ENCODE results near the gene MAP1LC3A.

The MAP1LC3A gene

GRCh38 chr20:34549929-34550305 is 8.6 kb upstream of the MAP1LC3A start:
- no peak for DNase-seq

- no peak for DNase-seq
Measured at GRCh38 chr20:34552569-34552968, 5.9 kb upstream of the MAP1LC3A start.

DNA sequence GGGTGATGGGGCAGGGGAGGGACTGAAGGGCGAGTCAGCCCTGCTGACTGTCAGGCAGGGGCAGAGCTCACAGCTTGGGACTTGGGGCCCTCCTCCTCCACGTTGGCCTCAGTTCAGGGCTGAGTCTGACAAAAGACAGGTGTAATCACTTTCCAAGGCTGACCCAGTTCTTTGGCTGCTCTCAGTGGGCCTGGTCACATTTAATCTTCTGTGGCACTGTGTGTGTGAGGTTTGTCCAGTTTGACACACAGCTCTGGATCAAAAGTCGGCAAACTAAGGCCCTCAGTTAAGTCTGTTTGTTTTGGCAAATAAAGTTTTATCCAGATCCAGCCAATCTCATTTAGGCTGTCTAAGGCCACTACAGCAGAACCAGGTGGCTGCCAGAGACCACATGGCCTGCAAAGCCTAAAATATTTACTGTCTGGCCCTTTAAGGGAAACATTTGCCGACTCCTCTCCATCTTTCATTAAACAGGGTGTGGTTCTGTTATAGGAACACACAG is 5.1 kb upstream of the MAP1LC3A start:
- no peak for DNase-seq

GRCh38 chr20:34557936-34558319 is 590 bp upstream of the MAP1LC3A start:
- no peak for DNase-seq

DNA sequence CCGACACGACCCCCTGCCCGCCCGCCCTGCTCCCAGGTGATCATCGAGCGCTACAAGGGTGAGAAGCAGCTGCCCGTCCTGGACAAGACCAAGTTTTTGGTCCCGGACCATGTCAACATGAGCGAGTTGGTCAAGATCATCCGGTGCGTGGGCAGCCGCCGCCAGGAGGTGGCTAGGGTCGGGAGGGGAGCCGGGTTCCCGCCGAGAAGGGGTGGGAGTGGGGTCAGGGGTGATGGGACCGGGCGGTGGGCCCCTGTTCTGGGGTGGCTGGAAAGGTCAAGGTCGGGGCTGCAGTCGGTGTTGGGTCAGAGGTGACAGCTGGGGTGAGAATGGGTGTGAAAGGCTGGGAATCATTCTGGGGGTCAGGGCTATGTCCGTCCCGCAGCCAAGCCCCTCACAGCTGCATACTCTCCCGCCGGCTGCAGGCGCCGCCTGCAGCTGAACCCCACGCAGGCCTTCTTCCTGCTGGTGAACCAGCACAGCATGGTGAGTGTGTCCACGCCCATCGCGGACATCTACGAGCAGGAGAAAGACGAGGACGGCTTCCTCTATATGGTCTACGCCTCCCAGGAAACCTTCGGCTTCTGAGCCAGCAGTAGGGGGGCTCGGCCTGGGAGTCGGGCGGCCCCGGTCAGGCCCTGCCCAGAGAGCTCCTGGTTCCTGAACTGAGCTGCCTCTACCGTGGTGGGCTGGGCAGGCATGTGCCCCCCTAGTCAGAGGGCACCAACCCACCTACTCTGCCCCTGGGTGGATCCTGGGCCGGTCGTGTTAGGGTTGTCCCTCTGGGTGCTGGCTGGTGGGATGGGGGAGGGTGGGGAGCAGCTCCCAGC is 1.0 kb downstream of the MAP1LC3A start:
- DNase-seq, result peak in 4 of 6 experiments; percentile 13 to 23 (median 20)

- no peak for DNase-seq
Measured at GRCh38 chr20:34560141-34560523, 1.6 kb downstream of the MAP1LC3A start.

DNA sequence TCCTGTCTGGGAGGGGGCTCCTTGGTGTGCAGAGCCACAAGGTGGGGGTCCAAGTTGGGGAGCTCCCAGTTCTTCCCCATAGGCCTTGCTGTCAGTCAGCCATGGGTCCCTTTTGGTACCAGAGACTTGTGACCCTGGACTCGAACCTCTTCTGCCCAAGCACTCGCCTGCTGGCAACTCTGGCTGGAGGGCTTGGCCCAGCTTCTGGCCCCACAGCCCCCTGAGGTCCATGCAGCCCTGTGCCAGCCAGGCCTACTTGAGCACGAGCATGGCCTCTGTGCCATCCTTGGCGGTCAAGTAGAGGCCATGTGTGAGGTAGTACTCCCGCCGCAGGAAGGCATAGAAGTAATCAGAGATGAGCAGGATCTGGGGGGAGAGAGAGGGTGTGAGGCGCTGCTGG is 2.1 kb downstream of the MAP1LC3A start:
- peak in 1 of 6 experiments; percentile 15 for DNase-seq

DNA sequence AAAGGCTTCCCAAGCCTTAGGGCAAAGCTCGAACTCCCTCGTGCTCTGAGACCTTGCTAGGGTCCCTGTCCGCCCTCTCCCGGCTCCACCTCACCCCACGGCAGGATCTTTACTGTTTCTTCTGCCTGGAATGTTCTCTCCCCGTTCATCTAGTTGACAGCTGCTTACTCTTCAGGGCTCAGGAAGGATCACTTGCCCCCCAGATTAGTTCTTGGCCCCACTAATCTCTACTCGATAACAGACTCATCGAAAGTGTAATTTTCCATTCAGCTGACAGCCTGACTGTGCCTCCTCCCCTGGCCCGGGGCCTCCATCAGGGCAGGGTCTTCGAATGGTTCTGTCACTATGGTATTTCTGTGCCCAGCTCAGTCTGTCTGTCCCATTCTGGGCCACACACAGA is 3.1 kb downstream of the MAP1LC3A start:
- no peak for DNase-seq

- no peak for DNase-seq
Measured at GRCh38 chr20:34562641-34563040, 4.1 kb downstream of the MAP1LC3A start.

DNA sequence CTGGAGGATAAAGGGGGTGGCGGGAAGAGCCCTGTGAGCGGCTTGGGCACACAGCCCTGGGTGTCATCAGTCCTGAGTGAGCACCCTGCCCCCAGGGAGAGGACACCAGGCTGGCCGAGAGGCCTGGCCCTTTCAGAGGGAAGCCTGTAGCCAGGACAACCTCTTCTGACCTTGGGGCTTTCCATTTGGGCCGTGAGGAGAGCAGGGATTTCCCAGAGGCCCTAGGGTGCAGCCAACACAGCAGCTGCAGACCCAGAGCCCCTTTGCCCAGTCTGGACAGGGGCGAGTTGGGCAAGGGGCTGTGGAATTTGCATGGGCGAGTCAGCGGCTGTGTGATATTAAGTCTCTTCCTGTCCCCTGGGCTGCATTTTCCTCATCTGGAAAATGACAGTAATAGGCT is 6.3 kb downstream of the MAP1LC3A start:
- DNase-seq, result no peak

DNA sequence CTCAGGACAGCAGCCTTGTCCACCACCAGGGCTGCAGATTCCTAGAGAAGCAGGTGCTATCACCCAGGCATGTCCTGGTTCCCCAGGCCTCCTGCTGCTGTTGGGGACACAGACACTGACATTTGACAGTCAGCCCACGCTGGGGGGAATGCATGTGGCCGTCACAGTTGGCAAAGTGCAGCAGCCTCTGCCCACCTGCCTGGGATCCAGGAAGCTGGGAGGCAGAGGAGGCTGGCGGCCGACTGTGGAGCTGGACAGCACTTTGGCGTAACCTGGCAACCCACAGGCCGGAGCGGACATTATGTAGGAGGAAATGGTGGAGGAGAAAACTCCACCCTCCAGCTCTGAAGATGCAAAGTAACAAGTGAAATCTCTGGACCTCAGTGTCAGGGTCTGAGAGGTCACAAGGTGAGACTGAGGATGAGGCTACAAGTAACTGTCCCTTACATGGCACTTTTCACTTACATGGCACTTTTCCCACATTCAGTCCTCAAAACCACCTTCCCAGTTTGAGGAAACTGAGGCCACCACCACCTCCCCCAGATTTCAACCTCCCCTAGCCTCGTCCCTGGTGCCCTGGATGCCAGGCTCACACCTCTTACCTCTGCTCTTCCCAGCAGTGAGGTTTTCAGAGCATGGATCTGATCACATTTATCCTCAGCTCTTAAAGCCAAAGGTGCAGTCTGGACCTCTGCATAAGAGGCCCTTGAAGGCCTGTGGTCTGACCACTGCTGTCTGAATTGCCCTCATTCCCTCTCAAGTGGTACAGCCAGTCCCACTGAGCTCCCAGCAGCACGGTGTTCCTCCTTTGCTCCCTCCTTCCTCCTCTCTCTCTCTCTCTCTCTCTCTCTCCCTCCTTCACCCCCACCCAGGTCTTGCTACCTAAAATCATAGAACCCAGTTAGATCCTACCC is 8.7 kb downstream of the MAP1LC3A start:
- DNase-seq, result no peak

DNA sequence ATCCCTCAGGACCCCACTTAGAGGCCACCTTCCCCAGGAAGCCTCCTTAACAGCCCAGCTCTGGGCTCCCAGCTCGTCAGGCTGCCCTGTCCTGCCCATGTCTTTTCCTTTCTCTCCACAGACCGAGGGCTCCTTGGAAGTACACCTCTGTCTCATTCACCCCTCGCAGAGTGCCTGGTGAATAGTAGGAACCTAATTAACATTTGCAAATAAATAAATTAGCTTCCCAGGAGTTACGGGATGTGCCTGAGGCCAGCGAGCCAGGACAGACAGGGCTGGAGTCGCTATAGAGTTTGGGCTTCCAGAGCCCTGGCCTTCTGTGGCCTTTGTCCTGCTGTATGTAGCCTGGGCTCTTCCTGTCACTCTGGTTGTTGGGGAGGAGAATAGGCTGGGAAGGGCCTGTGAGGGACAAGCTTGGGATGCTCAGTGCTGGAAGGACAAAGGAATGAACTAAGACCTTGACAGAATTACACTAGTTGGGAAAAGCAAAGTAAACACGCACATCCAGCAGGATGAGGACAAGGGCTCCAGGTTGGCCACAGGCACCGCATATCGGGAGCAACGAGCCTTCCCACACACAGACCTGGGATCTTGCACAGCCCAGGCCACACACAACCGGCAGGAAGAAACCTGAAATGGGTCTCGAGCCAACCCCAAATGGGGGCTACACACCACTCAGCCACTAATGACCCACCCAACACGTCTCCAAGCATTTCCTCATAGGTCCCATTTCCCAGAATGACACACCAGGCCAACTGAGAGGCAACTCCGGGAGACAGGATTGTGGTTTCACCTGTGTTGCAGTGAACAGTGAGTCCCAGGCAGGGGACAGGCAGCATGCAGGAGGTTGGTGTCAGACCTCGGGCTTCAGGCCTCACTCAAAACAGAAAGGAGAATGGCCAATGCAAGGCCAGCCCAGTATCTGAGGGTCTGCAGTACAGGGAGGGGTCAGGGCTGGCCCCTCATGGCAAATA is 9.7 kb downstream of the MAP1LC3A start:
- no peak for DNase-seq

DNA sequence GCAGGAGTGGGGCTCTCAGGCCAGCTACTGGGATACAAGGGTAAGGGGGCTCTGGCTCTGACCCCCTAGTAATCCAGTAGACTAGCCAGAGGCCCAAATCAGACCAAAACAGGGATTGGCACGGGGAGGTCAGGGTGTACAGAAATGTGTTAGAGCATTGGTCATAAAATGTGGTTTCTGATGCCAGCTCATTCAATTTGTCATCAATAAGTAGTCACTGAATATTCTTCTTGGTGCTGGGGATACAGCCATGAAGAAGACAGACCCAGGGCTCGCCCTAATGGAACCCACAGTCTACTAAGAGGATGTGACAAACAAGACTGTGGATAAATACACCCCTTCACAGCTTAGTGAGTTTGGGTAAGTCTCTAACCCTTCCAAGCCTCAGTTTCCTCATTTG is 11.1 kb downstream of the MAP1LC3A start:
- DNase-seq, result no peak

- DNase-seq, result no peak
Measured at GRCh38 chr20:34570859-34571306, 12.4 kb downstream of the MAP1LC3A start.

DNA sequence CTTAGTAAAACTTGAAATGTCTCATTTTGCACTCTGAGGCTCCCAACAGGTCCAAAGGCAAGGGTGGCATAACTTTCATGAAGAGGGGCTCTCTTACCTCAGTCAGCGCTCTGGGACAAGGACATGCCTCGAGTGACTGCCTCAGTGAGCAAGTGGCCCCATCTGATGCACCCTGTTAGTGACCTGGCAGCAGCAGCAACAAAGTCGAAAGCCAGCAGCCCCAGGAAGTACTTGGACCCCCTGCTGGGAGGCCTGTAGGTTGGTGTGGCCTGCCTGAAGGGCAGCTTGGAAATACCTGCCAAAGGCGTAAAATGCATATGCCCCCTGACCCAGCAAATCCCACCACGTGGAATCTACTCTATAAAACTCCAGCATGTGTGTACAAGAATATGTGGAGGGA is 13.2 kb downstream of the MAP1LC3A start:
- no peak for DNase-seq

GRCh38 chr20:34573541-34574300 is 15.2 kb downstream of the MAP1LC3A start:
- no peak for DNase-seq

- DNase-seq, result no peak
Measured at GRCh38 chr20:34574426-34574825, 15.9 kb downstream of the MAP1LC3A start.

GRCh38 chr20:34574861-34575260 is 16.3 kb downstream of the MAP1LC3A start:
- DNase-seq, result no peak

DNA sequence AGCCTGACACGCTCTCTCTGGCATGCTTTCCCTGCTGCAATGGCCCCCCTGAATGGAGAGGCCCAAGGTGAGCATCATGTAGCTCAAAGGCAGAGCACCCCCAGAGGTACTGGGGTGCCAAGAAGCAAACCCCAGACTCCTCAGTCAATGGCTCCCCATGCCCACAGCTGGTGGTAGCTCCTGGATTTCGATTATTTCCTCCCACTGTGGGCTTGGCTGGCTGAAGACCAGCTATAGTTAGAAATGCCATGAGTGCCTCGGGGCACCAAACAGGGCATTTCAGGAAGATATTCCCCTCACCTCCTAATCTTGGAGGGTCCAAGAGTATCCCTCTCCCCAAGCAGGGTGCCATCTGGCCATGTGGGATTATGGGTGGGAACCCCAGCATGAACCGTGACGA is 16.8 kb downstream of the MAP1LC3A start:
- no peak for DNase-seq

DNA sequence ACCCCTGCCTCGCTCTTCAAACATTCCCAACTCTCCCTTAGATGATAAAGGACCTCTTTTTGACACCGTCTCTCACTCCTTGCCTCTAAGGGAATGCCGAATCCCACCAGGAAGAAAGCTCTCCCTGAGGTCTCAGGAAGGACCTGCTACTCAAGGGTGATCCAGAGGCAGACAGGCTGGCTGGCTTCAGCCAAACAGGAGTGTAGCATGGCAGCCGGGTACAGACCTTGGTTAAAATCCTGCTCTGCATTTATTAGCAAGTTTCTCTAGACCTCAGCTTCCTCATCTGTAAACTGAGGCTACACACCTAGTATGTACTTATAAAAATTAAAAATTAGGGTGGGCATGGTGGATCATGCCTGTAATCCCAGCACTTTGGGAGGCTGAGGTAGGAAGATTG is 17.2 kb downstream of the MAP1LC3A start:
- no peak for DNase-seq

- no peak for DNase-seq
Measured at GRCh38 chr20:34577061-34577460, 18.5 kb downstream of the MAP1LC3A start.

GRCh38 chr20:34578025-34578424 is 19.5 kb downstream of the MAP1LC3A start:
- no peak for DNase-seq
